Thyroid gland (tissue), 4 donors: ENCODE results near the gene EFHD1.

ENCODE experiments used
- CTCF ChIP-seq, 6 experiments: fragments of 200-600 bp in 3 of 6; fragments of 450-650 bp in 3 of 6; sonication (generic) in 3 of 6; IDR thresholded peaks; one replicate each; pipeline ENCODE4 v1.5.1; 2016 to 2019; ENCODE audit warnings: antibody characterized with exemption in 6 of 6, mild to moderate bottlenecking in 2 of 6, inconsistent platforms in 1 of 6, moderate library complexity in 1 of 6
- POLR2A ChIP-seq, 2 donors: fragments of 450-650 bp; IDR thresholded peaks; one replicate each; pipeline ENCODE4 v1.6.1; 2017; ENCODE audit warnings: antibody characterized with exemption in 2 of 2, mild to moderate bottlenecking in 2 of 2, moderate library complexity in 1 of 2

- TF ChIP-seq CTCF (IDR thresholded peaks at IDR 0.05) = no peak
- TF ChIP-seq POLR2A (IDR thresholded peaks at IDR 0.05) = no peak
Observed at GRCh38 chr2:232696609-232697058, 63.2 kb downstream of the EFHD1 start.
